Activated CD8-positive, alpha-beta memory T cell treated with anti-CD3 and anti-CD28 coated beads, Interleukin-2, amount 50 U/mL, for 24 hours (primary cell): Measurements from ENCODE around the gene MTHFR.
A peak's percentile ranks its signal among the peaks of the same experiment; 100 is the strongest.

Source experiments
- DNase-seq: peaks from one replicate; pipeline ENCODE4 v3.0.0-alpha.2; 2020; ENCODE audit errors: extremely low read depth

The MTHFR gene

DNA sequence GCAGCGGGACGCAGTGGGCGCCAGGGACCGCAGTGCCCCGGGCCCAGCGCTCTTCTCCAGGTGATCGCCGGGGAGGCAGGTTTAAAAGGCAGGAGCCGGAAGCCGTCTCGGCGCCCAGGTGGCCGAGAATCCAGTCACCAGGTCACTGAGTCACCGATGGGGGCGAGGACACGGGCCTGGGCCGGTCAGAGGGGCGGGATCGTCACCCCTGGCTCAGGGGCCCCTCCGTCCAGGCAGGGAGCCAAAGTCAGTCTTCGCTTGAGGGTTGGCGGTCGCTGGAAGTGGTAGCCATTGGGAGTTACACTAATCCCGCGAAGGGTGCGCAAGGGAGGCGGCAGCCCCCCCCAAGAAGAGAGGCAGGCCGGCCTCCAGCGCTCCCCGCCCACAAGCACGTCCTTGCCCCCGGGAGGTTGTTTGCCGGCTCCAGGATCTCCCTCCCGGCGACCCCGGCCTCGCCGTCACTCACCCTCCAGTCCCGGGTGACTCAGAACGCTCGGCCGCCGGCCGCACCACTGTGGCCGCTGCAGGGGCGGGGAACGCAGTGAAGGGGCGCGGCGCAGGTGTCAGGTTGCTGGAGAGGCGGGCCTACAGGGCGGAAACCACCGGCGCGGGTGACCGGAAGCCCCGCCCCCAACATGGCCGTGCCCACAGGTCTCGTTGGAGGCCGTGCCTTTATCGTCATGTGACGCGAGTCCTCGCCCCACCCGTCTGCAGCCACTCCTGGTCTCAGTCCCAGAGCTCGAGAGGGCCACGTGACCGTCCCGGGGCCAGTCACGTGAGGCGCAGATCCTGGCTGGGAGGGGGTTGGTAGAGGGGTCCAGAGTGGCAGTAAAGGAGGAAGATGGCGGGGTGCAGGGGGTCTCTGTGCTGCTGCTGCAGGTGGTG lies at the start of gene MTHFR, which contains the start of gene CLCN6:
Gene MTHFR, minus strand, starts transcription at position 543 of the 885 bp plus-strand sequence. CDS start 2,848 bp downstream, outside the sequence.
Gene CLCN6, plus strand, starts transcription at position 770 of the 885 bp plus-strand sequence. Its CDS starts 72 bp downstream, at position 842.
- peak; percentile 97 for DNase-seq

GRCh38 chr1:11855430-11855829 lies 49.7 kb upstream of the MTHFR start:
- DNase-seq, result no peak

DNA sequence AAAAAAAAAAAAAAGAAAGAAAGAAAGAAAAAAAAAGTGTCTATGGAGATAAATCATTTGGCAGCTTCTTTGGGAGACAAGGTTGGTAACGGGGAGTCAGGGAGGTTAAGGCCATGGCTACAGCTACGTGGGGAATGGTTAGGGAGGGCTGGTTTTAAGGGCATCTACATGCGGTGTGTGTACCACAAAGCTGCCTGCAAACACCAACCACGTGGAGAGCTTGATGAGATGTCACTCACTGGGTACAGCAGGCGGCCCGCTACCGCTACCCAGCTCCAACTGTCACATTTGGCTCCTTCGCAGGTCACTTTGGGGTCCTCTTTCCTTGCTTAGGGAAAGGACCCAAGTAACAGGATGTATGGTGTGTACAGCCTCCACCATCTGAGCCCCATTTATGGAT lies 48.8 kb upstream of the MTHFR start:
- DNase-seq, result no peak

DNA sequence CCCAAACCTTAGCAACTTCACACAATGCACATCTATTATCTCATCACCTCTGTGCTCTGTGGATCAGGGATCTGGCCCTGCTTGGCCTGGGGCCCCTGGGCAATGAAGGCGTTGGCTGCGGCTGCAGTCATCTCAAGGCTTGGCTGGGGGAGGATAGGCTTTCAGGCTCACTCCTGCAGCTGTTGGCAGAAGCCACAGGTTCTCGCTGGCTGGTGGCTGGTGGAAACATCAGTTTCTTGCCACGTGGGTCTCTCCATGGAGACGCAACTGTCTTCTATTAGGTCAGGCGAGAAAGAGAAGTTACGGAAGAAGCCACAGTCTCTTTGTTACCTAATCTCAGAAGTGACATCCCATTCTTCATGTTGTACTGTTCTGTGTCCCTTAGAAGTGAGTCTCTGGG lies 45.4 kb upstream of the MTHFR start:
- no peak for DNase-seq

DNA sequence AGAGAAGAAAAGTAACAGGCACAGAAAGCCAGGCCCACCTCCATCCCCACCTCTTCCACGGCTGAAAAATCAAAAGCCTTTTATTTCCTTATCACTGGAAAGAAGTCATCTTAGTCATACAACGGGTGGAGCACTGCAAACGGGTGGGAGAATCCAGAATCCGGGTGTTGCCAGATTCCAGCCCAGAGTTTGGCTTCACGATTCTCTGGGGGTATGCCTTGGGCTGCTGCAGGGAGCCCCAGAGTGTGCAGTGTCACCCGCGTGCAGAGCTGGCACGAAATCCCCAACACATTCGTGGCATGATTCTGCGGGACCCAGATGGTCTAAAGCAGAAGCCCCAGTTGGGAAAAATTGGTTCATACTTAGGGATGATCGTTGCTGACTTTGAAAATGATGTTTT lies 44.4 kb upstream of the MTHFR start:
- no peak for DNase-seq

DNA sequence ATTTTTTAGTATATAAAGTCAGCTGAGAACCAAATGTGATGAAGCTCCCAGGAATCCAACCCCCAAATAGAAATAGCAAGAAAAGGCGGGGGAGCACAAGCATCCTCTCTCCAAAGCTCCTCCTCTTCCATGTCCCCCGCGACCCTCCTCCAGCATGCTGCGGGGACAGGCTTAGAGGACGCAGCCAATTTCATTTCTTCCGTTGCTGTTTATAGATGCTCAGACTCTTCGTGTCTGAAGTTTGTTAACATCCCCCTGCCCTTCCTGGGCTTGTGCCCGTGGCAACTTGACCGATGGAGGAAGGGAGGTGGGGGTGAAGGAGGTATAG lies 42.6 kb upstream of the MTHFR start:
- no peak for DNase-seq

GRCh38 chr1:11847667-11848372 lies 42.1 kb upstream of the MTHFR start, which contains the start of gene NPPA:
TSS of gene NPPA (minus strand) at chr1:11847783. CDS start at chr1:11847684, 99 bp downstream.
- DNase-seq, result no peak

- no peak for DNase-seq
Observed at GRCh38 chr1:11845641-11846335, 40.0 kb upstream of the MTHFR start.

DNA sequence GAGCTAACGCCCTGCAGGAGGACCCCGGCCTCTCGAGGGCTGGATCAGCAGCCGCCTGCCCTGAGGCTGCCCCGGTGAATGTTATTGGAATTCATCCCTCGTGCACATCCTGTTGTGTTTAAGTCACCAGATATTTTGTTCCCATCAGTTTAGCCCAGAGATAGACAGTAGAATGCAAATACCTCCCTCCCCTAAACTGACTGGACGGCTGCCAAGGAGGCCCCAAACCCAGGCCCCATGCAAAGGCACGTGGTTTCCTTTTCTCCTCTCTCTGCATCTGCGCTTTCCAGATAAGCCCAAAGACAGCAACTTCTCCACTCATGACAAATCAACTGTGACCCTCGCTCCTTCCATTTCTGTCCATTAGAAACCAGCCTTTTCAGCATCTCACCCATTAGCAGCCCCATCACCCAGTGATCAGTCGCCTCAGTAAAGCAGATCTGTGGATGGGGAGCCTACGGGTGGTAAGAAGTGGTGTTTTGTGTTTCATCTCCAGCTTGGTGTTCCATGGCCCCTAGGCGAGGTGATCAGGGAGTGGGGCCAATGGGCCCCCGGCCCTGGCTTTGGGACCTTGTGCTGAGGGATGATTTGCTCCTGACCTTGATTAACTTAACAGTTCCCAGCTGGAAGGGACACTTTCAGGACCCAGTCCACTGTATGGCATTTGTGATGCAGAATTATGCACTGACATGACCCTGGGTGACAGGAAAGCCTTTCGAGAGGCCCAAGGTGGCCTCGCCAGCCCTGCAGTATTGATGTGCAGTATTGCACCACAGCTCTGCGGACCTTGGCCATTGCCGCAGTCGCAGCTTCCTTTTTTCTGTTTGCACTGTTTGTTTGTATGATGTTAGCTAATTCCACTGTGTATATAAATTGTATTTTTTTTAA lies 36.6 kb upstream of the MTHFR start:
- DNase-seq, result no peak

DNA sequence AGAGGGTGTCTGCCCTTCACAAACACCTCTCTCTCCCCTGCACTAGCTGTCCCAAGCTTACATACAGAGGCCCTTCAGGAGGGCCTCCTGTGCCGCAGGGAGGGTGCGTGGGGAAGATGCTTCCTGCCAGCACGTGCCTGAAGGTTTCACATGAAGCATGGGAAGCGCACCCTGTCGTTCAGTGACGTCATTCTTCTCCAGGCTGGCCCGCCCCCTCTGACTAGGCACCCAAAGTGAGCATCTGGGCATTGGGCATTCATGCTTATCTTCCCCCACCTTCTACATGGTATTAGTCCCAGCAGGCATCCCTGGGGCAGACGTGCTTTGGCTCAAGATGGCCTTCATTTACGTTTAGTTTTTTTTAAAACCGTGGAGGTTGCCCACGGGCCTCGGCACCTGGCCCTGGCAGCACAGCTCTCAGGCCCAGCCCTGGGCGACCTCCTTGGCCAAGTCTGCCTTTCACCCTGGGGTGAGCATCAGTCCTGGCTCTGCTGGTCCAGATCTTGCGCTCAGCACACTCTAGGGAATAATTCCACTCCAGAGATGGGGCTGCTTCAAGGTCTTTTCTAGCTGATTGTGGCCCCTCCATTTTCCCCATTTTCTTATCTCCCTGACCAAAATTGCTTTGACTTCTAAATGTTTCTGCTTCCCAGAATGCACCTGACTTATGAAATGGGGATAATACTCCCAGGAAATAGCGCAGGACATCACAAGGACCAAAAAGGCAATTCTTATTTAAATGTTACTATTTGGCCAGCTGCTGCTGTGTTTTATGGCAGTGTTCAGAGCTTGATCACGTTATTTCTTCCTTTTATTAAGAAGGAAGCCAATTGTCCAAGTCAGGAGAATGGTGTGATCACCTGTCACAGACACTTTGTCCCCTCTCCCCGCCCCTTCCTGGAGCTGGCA lies 35.7 kb upstream of the MTHFR start:
- DNase-seq, result no peak

DNA sequence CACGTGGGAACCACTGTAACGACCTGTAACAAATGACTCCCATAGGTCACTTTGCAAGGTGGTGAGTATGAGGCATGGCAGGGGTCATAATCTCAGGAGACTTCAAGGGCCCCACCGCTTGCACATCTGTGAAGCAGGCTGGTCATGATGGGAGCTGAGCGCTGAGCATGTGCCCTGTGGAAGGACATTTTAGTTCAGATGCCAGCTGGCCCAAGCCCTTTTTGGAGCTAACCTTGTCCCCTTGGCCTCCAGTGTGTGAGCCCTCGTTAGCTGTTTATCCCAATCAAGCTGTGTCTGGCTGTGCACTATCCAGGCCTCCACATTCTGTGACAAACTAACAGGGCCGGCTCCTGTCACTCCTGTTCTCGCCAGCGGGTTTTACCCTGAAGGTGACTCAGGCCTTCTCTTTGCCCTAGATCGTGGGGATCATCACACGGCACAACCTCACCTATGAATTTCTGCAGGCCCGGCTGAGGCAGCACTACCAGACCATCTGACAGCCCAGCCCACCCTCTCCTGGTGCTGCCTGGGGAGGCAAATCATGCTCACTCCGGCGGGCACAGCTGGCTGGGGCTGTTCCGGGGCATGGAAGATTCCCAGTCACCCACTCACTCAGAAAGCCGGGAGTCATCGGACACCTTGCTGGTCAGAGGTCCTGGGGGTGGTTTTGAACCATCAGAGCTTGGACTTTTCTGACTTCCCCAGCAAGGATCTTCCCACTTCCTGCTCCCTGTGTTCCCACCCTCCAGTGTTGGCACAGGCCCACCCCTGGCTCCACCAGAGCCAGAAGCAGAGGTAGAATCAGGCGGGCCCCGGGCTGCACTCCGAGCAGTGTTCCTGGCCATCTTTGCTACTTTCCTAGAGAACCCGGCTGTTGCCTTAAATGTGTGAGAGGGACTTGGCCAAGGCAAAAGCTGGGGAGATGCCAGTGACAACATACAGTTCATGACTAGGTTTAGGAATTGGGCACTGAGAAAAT lies 34.3 kb upstream of the MTHFR start:
- no peak for DNase-seq

- peak; percentile 8 for DNase-seq
Observed at GRCh38 chr1:11838349-11839272, 32.8 kb upstream of the MTHFR start.

DNA sequence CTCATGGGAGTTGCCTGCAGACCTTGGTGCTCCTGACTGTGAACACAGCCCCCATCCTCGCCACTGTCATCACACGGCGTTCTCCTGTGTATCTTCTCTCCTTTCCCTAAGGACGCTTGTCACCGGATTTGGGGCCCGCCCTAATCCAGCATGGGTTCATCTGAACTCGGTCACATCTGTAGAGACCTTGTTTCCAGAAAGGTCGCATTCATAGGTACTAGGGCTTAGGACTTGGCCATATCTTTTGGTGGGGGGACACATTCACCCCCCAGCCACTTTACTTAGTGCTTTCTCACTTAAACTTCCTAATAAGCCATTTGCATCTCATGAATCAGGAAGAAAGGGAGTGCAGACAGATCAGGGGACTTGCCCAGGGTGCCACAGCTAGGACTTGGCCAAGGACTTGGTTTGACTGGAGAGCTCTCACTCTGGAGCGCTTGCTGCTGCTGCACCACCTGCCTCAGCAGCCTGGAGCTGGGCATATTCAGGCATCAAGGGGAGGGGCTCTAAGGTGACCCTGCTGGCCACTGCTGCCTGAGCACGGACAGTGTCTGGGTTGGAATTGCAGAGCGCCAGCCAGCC lies 32.1 kb upstream of the MTHFR start:
- no peak for DNase-seq

- no peak for DNase-seq
Observed at GRCh38 chr1:11836955-11837766, 31.4 kb upstream of the MTHFR start.

DNA sequence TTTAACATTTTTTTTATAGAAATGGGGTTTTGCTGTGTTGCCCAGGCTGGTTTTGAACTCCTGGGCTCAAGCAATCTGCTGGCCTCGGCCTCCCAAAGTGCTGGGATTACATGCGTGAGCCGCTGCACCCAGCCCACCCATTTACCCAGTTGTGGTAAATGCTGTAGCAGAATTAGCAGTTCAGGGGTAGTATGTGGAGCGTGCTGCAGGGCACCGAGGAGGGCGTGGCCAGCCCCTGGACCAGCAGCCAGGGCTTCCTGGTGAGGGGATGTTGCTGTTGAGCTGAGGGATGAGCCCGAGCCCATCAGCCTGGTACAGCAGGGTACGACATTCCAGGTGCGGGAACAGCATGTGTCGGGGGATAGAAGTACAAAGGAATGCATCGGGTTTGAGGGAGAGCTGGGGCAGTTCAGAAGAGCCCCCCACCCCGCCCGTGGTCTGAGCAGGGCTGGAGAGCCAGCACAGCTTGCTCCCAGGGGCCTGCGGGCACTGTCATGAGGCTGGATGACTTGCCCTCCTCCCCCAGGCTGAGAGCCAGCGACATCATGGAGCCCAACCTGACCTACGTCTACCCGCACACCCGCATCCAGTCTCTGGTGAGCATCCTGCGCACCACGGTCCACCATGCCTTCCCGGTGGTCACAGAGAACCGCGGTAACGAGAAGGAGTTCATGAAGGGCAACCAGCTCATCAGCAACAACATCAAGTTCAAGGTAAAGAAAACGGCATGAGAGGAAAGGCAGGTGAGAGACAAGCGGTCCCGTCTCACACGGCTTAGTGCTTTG lies 29.9 kb upstream of the MTHFR start:
- DNase-seq, result no peak

GRCh38 chr1:11833900-11834299 lies 28.1 kb upstream of the MTHFR start:
- DNase-seq, result no peak
